Activated CD4-positive, CD25-positive, alpha-beta regulatory T cell treated with anti-CD3 and anti-CD28 coated beads, Interleukin-2, amount 50 U/mL, for 72 hours (primary cell): ENCODE measurements around the gene NCAPH2.

Source experiments
- DNase-seq: peaks from one replicate; pipeline ENCODE4 v3.0.0; 2021

The NCAPH2 gene

DNA sequence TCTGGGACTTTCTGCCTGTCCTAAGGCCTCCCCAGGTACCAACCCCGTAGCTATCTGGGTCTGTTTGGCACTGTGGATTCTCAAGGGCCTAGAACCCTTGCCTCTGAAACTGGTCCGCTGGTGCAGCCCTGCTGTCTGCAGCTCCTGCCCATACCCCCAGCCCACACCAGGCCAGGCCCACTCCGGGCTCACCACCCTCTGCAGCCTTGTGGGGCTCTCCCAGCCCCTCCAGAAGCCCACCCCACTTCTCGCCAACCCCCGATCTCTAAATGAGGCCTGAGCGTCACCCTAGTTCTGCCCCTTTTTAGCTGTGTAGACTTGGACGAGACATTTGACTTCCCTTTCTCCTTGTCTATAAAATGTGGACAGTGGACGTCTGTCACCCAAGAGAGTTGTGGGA lies 42.4 kb downstream of the NCAPH2 start:
- no peak for DNase-seq

DNA sequence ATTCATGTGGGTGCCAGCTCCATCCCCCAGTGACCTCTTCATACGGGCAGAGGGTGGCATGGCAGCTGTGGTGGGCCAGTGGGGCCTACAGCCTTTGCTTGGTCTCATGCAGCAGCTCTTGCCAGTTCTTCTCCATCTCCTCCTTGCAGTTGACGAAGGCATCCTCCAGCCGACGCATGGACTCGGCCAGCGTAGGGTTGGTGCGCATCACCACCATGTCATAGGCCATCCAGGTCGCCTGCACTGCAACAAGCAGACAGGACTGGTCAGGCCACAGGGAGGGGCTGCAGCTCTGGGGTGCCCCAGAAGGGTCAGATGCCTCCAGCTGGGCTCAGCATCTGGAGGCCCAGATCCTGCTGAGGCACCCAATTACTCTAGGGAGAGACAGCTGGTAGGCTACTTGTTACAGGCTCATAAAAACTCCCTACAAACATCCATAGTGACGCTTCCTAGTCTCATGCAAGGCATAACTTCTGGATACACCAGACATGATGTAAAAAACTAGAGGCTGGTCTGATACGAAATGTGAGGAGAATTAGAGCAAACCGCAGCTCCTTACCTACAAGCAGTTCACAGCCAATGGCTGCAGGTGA lies 43.2 kb downstream of the NCAPH2 start:
- no peak for DNase-seq

- no peak for DNase-seq
These were observed 45.3 kb downstream of the NCAPH2 start for GRCh38 chr22:50553310-50553709.

GRCh38 chr22:50556703-50557102 lies 48.7 kb downstream of the NCAPH2 start:
- no peak for DNase-seq

DNA sequence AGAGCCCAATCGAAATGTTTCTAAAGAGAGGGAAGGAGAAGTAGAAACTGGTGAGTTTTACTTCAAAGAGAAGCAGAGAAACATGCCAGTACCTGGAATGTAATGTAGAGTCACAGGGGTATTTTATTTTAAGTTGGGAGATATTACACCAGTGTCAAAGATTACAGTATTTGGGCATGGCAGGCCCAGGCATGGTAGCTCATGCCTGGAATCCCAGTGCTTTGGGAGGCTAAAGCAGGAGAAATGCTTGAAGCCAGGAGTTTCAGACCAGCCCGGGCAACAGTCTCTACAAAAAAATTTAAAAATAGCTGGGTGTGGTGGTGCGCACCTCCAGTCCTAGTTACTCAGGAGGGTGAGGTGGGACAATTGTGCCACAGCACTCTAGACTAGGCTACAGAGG lies 52.0 kb downstream of the NCAPH2 start:
- DNase-seq, result no peak

- DNase-seq, result no peak
These were observed 53.7 kb downstream of the NCAPH2 start for GRCh38 chr22:50561401-50562358.

DNA sequence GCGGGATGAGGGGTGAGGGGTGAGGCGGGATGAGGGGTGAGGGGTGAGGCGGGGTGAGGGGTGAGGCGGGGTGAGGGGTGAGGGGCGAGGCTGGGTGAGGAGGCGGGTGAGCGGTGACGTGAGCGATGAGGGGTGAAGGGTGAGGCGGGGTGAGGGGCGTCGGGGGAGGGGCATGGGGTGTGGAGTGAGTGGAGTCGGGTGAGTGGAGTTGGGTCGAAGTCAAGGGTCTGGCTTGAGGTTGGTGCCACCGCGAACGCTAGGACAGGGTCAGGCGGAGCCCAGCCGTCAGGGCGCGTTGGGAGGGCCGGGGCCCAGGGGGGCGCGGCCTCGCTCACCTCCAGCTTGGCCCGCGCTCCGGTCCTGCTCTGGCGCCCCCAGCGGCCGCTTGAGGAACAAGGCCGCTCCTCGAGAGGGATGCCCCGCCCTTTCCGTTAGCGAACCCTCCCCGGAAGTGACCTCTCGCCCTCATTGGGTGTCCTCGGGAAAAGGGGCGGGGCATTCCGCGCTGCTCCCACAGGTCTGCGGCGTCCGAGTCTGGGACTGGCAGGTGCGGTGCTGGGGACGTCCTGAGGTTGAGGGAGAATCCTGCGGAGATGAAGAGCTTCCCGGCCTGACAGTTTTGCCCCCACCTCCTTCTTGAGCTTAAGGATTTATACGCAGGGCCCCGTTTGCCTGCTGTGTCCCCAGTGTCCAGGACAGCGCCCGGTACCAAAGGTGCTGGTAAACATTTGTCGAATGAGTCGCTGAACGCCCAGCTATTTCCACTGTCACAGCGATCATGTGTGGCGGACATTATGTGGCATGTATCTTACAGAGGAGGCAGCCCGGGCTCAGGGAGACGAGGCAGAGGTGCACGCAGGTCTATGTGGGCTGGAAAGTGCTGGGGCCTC lies 54.7 kb downstream of the NCAPH2 start, which contains the start of gene SYCE3:
TSS of gene SYCE3 (minus strand) at position 397 of the 890 bp plus-strand sequence. CDS start 6,514 bp downstream, outside the sequence.
- DNase-seq, result peak; percentile 99

DNA sequence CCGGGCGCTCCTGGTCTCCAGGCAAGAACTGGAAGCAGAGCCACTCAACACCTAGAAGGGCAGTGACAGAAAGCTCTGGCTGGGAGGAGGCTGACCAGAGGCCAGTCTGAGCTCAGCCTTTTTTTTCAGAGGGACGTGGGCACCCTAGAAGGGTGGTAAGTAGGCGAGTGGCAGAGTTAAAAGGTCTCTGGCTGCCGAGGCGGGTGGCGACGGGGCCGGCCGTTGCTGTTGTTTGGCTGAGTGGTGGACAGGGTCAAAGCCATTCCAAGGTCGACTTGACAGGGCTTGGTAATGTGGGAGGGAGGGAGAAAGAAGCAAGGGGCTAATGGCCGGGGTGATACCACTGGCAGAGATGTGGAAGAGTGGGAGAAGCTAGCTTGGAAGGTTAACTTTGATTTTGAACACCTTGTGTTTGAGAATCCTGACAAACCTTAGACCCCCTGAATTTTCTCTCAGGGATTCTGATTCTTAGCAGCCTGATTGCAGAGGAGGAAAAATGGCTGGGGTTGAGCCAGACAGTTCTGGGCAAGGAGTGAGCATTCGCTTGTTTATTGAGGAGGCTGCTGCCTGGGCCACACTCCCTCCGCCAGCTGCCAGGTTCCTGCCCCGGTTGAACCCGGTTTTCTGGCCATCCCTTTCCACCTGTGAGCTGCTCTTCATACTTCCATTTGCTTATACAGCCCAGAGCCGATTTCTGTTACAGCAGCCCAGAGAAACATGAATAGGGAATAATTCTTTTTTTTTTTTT lies 55.6 kb downstream of the NCAPH2 start:
- no peak for DNase-seq

DNA sequence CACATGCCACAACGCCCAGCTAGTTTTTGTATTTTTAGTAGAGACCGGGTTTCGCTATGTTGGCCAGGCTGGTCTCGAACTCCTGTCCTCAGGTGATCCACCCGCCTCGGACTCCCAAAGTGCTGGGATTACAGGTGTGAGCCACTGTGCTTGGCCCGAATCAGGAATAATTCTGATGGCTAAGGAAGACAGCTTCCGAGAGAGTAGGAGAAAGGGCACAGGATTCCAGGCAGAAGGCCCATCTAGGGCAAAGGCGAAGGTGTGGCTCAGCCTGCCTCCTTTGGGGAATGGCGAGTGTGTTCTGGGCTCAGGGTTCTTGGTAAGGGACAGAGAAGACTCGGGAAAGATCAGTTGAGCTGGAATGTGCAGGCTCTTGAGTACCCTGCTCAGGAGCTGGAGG lies 56.3 kb downstream of the NCAPH2 start:
- DNase-seq, result no peak

DNA sequence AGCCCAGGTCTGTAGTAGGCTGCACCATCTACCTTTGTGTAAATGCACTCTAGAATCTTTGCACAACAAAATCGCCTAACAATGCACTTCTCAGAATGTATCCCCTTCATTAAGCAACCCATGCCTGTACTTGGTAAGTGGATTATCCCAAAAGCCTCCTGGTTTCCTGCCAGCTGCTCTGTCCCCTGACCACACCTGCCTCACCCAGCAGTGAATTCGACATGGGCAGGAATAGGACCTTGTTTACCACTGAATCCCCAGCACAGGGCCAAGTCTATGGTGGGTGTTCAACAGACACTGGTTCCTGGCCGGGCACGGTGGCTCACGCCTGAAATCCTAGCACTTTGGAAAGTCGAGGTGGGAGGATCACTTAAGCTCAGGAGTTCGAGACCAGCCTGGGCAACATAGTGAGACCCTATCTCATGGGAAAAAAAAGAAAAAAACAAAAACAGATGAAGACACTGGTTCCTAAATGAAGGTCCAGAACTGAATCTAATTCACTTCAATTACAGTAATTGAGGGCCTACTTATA lies 59.8 kb downstream of the NCAPH2 start:
- peak; percentile 25 for DNase-seq

DNA sequence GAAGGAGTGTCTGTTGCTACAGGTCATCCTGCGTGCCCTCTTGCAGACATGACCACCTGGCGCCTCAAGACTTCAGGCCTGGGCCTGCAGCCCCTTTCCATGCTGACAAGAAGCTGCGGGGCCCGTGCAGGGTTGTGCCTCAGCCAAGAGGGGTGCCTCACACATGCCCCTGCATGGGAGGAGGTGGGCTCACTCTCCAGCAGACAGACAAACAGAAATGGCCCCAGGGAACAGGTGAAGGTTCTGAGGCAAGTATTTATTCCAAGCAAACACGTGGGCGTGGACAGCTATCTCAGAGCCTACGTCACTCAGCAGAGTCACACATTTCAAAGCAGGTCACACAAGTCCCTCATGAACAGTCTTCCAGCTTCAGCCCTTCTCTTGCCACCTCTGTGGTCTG lies 60.6 kb downstream of the NCAPH2 start:
- DNase-seq, result no peak

DNA sequence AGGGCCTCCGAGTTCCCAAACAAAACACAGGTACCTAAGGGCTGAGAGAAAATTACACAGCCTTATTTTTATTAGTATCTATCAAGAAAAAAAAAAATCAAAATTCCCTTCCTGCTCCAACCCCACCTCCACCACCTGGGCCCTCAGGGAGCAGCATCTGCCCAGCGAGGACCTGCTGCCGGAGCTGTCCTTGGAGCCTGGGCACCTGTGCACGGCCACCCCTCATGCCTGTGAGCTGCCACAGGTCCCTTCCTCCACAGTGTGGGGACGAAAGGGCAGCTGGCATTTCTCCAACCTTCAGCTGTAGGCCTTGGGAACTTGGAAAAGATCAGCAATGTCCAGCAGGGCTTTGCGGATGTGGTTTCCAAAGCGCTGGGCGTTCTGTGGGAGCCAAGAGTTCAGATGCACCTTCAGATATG lies 61.0 kb downstream of the NCAPH2 start:
- peak; percentile 22 for DNase-seq

DNA sequence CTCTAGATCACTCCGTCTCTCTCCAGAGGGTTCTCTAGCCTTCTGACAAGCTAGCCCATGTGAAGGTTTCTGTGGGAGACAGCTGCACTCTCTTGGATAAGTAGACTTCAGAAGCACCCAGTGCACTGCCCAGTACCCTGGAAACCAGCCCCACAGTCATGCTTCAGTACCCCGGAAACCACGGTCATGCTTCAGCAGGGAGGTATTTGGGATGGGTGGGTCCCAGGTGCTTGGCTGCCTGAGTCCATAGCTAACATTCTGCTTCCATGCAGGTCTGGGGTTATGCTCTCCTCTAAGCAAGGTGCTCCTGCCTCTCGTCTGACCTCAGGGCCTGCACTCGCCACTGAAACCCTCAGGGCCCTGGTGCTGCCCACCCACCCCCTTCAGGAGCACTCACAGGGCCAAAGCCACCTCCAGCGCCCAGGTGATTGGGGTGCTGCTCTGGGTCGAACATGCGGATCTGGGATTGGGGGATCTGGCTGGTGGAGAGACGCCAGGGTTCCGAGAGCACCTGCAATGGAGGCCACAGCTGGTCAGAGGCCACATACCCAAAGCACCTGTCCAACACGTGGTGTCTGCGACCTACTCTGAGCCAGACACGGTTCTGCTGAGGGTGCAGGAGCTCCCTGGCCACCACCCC lies 62.0 kb downstream of the NCAPH2 start:
- peak; percentile 26 for DNase-seq

DNA sequence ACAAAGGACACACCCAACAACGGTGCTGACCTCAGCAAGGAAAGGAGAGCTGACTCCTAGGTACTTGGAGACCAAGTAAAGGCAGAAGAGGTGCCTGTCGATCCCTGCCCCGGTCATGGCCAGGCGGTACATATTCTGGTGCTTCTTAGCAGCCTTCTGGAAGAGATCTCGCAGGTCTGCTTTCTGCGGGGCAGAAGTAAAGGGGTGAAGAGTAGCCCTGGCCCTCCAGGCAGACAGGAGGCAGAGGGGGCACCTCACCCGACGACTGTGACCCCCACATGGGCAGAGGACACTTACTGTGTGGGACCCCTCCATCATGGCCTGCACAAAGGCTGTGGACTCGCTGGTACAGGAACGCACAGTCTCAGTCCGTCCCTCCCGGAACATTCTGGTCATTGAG lies 62.8 kb downstream of the NCAPH2 start:
- peak; percentile 23 for DNase-seq

DNA sequence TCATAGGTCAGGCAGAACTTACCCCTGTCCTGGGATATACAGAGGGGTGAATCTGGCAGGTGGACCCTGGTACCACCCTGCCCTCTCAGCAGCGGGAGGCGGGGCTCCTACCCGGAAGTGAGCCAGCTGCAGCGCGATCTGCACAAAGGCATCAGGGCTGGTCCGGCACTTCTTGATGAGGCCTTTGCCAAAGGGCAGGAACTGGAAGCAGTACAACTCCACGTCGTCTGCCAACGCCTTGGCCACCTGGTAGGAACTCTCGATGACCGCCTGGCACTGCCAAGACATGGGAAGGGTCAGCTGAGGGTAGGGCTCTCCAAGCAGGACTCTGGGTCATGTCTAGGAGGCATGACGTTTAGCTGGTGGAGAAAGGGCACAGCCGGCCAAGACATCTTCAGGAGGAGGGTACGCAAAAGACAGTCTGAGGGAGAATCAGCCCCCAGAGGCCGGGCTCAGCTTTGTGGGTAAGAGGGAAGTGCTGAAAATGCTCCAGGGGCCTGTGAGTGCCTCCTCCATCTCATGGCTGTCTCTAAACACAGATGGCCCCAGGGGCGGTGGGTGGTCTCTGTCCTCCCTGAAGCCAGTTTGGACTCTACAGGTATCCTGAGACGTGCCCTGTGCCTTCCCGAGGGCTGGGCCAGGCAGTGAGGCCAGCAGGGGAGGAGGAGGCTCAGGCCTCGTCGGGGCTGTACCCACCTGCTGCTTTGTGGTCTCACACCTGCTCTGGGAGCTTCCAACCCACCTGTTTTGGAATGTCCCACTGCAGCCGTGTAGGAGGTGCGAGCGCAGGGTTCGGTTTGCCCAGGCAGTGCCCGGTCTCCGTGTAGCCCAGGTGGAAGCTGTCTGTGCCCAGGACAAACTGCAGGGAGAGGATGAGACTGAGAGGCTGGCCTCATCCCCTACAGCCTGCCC lies 63.5 kb downstream of the NCAPH2 start:
- peak; percentile 18 for DNase-seq

GRCh38 chr22:50572965-50573364 lies 64.9 kb downstream of the NCAPH2 start:
- peak; percentile 6 for DNase-seq

GRCh38 chr22:50573491-50574382 lies 65.7 kb downstream of the NCAPH2 start:
- no peak for DNase-seq

DNA sequence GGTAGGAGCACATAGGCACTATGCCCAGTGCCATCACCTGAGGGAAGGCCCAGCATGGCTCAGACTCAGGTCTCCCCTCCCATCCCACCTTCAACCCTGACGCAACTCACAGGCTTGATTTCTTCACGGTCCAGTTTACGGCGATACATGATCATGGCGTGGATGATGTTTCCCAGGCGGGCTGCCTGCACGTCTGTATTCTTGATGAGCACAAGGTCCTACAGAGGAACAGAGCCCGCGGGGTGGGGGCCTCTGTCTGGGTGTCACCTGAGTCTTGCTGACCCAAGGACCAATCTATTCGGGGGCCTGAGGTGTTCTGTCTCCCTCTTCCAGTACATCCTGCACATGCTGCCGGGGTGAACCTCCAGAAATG lies 66.3 kb downstream of the NCAPH2 start:
- DNase-seq, result no peak
